Suprapubic skin (tissue), 4 donors: ENCODE results near the gene MCC. TPM values are rescaled to one million over a fixed set of nuclear protein-coding genes. Genes with fewer than 3 reads are reported as not detected.

Experiments used
- DNase-seq, 2 donors: peaks; one replicate each; pipeline ENCODE4 v3.0.0-alpha.2; 2019; ENCODE audit warnings: low spot score in 2 of 2
- H3K27ac ChIP-seq: fragments of 200-600 bp; sonication (generic); one replicate; pipeline ENCODE4 v1.5.1; 2019
- H3K27me3 ChIP-seq: fragments of 200-600 bp; sonication (generic); one replicate; pipeline ENCODE4 v1.5.1; 2019
- H3K36me3 ChIP-seq: fragments of 200-600 bp; sonication (generic); one replicate; pipeline ENCODE4 v1.5.1; 2019
- H3K4me1 ChIP-seq: fragments of 200-600 bp; sonication (generic); one replicate; pipeline ENCODE4 v1.5.1; 2019
- H3K4me3 ChIP-seq: fragments of 200-600 bp; sonication (generic); one replicate; pipeline ENCODE4 v1.5.1; 2019; ENCODE audit warnings: mild to moderate bottlenecking
- H3K9me3 ChIP-seq: fragments of 200-600 bp; sonication (generic); one replicate; pipeline ENCODE4 v1.5.1; 2019
- EP300 ChIP-seq: sonication (generic); formaldehyde crosslinking; IDR thresholded peaks from one replicate; pipeline ENCODE4 v1.6.1; 2017; ENCODE audit warnings: antibody characterized with exemption
- POLR2A ChIP-seq, 2 donors: fragments of 450-650 bp; IDR thresholded peaks; one replicate each; pipeline ENCODE4 v1.6.1; 2017; ENCODE audit warnings: antibody characterized with exemption in 2 of 2, mild to moderate bottlenecking in 2 of 2, moderate library complexity in 2 of 2
- POLR2AphosphoS5 ChIP-seq, 3 donors: sonication (generic); formaldehyde crosslinking; IDR thresholded peaks; one replicate each; pipeline ENCODE4 v1.6.1; 2017; ENCODE audit warnings: antibody characterized with exemption in 3 of 3
- WGBS: methylation state at CpG from one replicate; pipeline ENCODE4 v1.1.5; 2018; 5-methylcytosine and 5-hydroxymethylcytosine counted together
- total RNA-seq, 4 donors: library from RNA; depleted of rRNA; stranded (reverse); fragments of >200 nt; gene quantifications; one replicate each; pipeline ENCODE4 v1.1.0, GENCODE V29; 2016
- TF ChIP-seq, protein P1 (sequence below), 2 donors: fragments of 200-600 bp in 1 of 2; fragments of 450-650 bp in 1 of 2; sonication (generic) in 1 of 2; IDR thresholded peaks; one replicate each; pipeline ENCODE4 v1.5.1; 2016 to 2019; ENCODE audit warnings: antibody characterized with exemption in 2 of 2, mild to moderate bottlenecking in 1 of 2, moderate library complexity in 1 of 2

MCC gene
- total RNA-seq, 4 donors from 2014 or later: 67.7 to 105 (median 86.6) TPM

DNA sequence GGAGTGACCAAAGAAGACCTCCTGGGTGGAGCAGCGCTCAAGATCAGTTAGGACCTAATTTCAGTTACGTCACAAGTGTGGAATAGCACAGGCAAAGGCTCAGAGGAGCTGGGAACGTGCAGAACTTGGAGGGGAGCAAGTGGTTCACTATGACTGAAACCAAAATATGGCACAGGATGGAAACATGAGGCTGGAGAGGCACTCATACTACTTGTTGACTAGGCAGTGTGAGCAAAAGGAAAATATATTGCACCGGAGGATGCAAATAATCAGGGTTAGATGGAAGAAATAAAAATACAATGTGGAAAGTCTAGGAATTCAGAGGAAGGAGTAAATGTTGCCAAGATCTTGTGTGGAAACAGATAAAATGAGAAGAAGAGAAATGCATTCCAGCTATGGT, 363.3 kb downstream of the MCC start:
- WGBS: 89% methylated on average over 4 of the region's 4 CpGs

DNA sequence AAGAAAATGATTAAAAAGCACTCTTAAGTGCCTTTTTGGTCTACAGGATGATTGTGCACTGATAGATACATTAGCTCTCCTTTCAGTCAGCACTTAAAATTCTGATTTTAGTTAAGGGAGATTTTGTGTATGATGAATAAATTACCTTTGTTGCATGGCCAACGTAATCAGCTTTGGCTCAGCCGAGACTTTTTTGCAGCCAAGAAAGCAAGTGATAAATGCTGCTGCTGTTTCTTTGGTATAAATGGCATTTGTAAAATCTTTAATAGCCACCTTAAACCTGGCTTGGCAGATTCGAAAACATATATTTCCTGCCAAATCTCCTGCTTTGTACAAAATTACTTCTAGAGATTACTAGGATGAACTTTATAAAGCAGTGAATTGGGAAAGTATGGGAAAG, 364.0 kb downstream of the MCC start:
- DNase-seq: no peak
- no peak overlapping the region for H3K27ac ChIP-seq
- no peaks in the 10 kb centered on the region for H3K36me3 ChIP-seq
- H3K27me3 ChIP-seq: no peaks in the 10 kb centered on the region
- H3K4me3 ChIP-seq: no peak overlapping the region
- WGBS: 48% methylated on average over 3 of the region's 3 CpGs
- peaks cover 19% of the 10 kb centered on the region for H3K4me1 ChIP-seq
- H3K9me3 ChIP-seq: no peaks in the 10 kb centered on the region
- TF ChIP-seq, protein P1, sequence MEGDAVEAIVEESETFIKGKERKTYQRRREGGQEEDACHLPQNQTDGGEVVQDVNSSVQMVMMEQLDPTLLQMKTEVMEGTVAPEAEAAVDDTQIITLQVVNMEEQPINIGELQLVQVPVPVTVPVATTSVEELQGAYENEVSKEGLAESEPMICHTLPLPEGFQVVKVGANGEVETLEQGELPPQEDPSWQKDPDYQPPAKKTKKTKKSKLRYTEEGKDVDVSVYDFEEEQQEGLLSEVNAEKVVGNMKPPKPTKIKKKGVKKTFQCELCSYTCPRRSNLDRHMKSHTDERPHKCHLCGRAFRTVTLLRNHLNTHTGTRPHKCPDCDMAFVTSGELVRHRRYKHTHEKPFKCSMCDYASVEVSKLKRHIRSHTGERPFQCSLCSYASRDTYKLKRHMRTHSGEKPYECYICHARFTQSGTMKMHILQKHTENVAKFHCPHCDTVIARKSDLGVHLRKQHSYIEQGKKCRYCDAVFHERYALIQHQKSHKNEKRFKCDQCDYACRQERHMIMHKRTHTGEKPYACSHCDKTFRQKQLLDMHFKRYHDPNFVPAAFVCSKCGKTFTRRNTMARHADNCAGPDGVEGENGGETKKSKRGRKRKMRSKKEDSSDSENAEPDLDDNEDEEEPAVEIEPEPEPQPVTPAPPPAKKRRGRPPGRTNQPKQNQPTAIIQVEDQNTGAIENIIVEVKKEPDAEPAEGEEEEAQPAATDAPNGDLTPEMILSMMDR (IDR thresholded peaks at IDR 0.05): no peak
- TF ChIP-seq EP300 (no peak), POLR2AphosphoS5 (IDR thresholded peaks at IDR 0.05) (no peak), POLR2A (IDR thresholded peaks at IDR 0.05) (no peak)

More for the DNA sequence above, 363.3 kb downstream of the MCC start:
- peaks cover 14% of the 10 kb centered on the region for H3K4me1 ChIP-seq
- H3K36me3 ChIP-seq: no peaks in the 10 kb centered on the region
- no peaks in the 10 kb centered on the region for H3K9me3 ChIP-seq
- H3K27me3 ChIP-seq: no peaks in the 10 kb centered on the region
- no peak for DNase-seq
- no peak overlapping the region for H3K27ac ChIP-seq
- TF ChIP-seq, protein P1 (IDR thresholded peaks at IDR 0.05): no peak
- TF ChIP-seq POLR2A (IDR thresholded peaks at IDR 0.05) (no peak), EP300 (no peak), POLR2AphosphoS5 (IDR thresholded peaks at IDR 0.05) (no peak)
- no peak overlapping the region for H3K4me3 ChIP-seq

DNA sequence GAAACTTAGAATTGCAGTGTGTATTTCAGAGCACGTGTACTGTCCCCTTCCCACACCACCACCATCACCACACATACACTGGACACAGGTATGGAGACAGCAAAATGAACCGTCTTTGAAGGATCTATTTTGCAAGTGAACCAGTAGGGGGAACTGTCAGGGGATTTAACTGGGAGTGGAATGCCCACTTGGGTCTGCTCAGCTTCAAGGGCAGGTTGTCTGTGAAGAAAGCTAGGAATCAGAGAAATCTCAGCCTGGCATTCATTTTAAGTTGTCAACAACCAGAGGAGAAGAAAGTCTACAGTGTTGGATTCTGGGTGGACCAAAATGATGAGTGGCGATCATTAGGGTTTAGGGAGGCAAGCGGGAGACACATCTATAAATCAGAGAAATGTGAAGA, 364.6 kb downstream of the MCC start:
- Histone ChIP-seq H3K4me1 (peaks cover 24% of the 10 kb centered on the region), H3K9me3 (no peaks in the 10 kb centered on the region), H3K4me3 (no peak overlapping the region), H3K27me3 (no peaks in the 10 kb centered on the region), H3K36me3 (no peaks in the 10 kb centered on the region), H3K27ac (no peak overlapping the region)
- WGBS: 97% methylated on average over 4 of the region's 4 CpGs
- DNase-seq: no peak
- TF ChIP-seq, protein P1 (IDR thresholded peaks at IDR 0.05): no peak
- TF ChIP-seq EP300: no peak
- TF ChIP-seq POLR2A (IDR thresholded peaks at IDR 0.05): no peak
- no peak for TF ChIP-seq POLR2AphosphoS5 (IDR thresholded peaks at IDR 0.05)

DNA sequence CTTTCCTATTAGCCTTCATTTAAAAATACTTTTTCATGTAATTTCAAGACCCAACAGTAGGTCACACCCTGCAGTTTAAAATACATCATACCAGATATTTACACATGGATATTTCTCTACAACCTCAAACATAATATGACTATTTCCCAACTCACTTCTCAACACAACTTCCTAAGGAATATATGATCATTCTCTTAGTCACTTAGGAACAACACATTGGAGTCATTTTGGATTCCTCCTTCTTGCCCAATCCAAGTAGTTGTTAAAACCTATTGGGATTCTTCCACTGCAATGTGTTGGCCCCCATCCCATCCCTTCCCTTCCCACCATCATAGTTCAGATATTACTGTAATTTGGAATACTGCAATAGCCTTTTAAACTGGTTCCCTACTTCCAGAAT, 366.2 kb downstream of the MCC start:
- DNase-seq: peak in 1 of 2 donors; percentile 81
- Histone ChIP-seq H3K27ac (no peak overlapping the region), H3K27me3 (no peaks in the 10 kb centered on the region), H3K36me3 (no peaks in the 10 kb centered on the region), H3K4me3 (no peak overlapping the region), H3K9me3 (no peaks in the 10 kb centered on the region), H3K4me1 (peaks cover 27% of the 10 kb centered on the region)
- TF ChIP-seq POLR2A (IDR thresholded peaks at IDR 0.05): no peak

DNA sequence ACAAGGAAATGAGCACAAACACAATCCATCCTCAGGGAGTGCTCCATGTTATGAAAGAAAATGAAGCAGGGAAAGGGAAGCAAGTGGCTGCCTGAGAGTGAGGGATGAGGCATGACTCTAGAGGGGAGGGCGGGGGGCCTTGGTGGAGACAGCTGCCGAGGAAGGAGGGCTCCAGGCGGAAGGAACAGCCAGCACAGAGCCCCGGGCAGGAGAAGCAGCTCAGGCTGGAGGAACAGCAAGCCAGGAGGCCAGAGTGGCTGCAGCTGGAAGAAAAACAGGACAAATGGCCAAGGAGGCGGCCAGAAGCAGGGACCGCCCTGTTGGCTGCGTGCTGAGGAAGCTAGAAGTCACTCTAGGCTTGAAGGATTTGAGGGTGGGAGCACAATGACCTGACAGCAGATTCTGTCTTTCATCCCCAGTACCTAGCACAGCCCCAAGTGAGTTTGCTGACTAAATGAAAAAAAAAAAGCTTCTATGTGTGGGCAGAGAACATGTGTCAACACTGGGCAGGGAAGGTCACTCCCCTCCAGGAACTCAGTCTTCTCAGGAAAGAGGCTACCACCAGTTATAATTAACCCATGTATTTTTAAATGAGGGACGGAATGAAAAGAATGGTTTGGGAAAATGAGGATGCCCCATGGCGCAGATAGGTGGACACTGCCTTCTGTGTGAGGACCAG, 368.9 kb downstream of the MCC start:
- no peaks in the 10 kb centered on the region for H3K9me3 ChIP-seq
- TF ChIP-seq, protein P1 (IDR thresholded peaks at IDR 0.05): no peak
- TF ChIP-seq POLR2A (IDR thresholded peaks at IDR 0.05) (no peak), POLR2AphosphoS5 (IDR thresholded peaks at IDR 0.05) (no peak), EP300 (no peak)
- peaks cover 7% of the 10 kb centered on the region for H3K36me3 ChIP-seq
- H3K27me3 ChIP-seq: no peaks in the 10 kb centered on the region
- H3K4me1 ChIP-seq: peaks cover 27% of the 10 kb centered on the region
- H3K27ac ChIP-seq: no peak overlapping the region
- WGBS: 60% methylated on average over 9 of the region's 9 CpGs
- no peak overlapping the region for H3K4me3 ChIP-seq
- no peak for DNase-seq

DNA sequence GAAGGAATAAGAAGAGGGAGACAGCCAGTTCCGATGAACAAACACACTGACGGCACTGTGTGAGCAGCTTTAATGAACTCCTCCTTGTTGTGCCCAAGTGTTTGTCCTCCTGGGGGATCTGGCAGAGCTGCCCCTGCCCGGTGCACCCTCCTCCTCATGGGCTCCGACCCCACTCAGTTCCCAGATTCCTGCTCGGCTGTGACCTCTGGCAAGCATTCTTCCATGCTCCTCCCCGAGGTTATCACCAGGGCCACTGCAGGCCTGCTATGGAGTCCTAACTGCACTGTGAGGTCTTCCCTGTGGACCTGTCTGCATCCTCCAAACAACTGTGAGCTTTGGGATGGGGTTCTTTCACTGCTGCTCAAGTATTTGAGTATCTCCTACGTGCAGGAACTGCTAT, 369.5 kb downstream of the MCC start:
- peaks cover 9% of the 10 kb centered on the region for H3K36me3 ChIP-seq
- DNase-seq: no peak
- WGBS: 65% methylated on average over 7 of the region's 7 CpGs
- no peaks in the 10 kb centered on the region for H3K27me3 ChIP-seq
- no peak overlapping the region for H3K4me3 ChIP-seq
- no peak overlapping the region for H3K27ac ChIP-seq
- H3K4me1 ChIP-seq: peaks cover 27% of the 10 kb centered on the region
- H3K9me3 ChIP-seq: no peaks in the 10 kb centered on the region
- TF ChIP-seq POLR2A (IDR thresholded peaks at IDR 0.05) (no peak), EP300 (no peak), POLR2AphosphoS5 (IDR thresholded peaks at IDR 0.05) (no peak)
- TF ChIP-seq, protein P1 (IDR thresholded peaks at IDR 0.05): no peak
